GM19463 (cell line): ENCODE measurements around the gene RAD51B.
"Not testable (repeated sequence)": the region's sequence is repeated elsewhere in the genome, so short reads cannot be mapped to it uniquely, and the experiment has no call there.

ENCODE experiments used
- ATAC-seq: cut with Tn5 transposase; IDR thresholded peaks from one replicate; pipeline ENCODE4 v1.9.1; 2021; ENCODE audit warnings: mild to moderate bottlenecking, moderate library complexity; ENCODE audit not compliant: unreplicated experiment

RAD51B gene

DNA sequence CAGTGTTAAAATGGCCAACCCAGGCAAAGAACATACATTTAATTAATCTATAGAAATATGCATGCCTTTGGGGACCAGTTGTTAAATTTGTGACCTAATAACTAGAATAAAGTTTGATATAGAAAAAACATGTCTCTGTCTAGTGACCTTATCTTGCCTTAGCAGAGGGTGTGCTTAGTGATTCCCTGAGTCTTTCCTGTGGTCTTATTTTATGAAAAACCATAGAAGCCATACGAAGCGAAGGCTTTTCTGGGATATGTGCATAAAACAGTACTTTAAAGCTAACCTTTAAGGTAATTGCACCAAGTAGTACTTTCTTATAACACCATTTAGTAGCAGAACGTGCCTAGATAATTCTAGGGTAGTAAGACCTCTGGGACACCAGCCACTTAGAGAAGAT lies 593.9 kb downstream of the RAD51B start:
- no peak for ATAC-seq

DNA sequence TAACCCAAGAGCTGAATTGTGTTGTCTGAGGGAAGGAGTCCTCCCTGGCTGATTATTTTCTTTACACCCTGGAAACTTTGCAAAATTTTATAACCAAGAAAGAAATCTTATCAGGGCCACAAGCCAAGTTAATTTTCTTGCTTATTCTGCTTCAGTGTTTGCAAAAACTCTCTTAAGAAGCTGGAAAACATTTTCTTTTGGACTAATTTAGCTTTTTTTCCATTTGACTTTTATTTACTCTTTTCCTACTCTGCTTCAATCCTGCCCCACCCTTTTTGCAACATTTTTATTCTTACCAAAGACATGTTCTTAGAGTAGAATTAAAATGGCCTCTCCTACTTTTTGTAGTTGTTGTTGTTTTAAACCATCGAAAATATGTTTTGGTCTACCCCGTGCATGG lies 594.5 kb downstream of the RAD51B start:
- ATAC-seq, result no peak

DNA sequence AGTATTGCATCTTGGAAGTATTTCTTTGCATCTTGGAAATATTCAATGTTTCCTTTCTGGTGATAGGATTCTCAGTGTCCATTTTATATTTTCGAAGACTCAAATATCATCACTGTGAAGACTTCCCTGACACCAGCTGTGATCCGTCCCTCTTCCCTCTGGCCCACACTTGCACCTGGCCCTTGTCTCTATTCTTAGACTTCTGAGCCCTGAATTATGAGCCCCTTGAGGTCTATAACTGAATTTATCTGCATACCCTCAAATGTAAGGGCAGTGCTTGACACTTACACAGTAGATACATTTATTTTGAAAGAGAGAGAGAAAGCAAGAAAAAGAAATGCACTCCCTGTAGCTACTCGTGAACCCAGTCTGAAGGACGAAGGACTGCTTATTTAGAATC lies 596.6 kb downstream of the RAD51B start:
- no peak for ATAC-seq

DNA sequence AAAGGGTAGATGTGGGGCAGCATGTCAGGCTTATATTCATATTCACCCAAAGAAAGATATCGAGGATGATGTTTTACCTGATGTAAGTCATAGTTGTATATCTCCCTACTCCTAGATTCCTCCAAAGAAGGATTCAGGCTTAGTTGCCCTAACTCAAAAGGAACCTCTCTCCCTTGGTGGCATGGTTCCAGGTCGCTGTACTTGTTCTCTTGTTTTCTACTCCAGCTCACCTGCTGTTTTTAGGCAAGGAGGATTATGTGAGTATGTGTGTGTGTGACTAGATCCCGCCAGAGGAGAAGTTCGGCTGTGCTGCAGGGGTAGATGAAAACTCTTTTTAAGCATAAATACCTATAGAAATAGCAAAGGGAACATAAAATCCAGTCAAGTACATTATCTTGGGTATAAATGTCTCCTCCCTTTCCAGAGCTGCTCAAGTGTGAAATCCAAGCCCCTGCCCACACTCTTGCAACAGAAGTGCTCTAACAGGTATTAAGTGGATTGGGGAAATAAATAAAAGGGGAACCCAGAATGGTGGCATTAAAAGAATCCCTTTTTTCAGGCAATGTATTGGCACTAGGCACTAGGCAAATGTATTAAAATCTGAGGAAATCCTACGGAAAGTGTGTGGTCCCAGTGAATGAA lies 597.6 kb downstream of the RAD51B start:
- ATAC-seq, result no peak

DNA sequence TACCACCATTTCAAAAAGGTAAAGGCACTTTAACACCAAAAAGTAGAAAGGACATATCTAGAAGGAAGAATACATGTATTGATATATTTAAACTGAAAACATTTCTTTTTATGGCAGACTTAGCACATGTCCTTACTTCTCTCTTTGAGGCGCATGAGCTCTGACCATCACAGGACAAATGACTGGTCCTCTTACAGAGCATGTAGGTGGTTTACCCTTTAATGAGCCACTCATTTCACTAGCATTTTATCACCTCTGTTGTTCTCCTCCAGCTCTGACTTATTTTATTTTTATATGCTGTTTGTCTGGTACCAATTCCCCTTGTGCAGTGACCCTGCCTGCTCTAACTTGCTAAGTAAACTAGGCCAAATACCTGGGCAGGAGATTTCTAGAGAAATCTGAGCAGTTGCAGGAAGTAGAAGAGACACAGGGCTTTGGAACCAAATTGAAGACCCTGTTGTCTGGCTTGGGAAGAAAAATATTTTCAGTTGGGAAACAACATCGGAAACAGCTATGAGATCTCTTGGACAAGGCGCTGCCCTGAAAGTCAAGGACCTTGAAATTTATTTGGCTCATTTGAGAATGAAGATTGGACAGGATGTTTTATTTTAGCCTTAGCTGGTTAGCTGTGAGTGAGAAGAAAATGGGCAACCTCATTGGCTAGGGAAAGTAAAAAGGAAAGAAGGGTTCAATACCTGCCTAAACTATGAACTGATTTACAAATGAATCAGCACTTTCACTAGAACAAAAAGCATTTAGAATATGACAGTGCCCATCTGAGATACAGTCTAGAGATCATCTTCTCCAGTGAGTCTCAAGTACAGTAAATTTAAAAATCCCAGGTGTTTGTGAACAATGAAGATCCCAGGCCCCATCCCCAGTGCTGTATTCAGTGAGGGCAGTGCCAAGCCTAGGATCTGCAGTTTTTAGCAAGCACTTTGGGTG lies 598.9 kb downstream of the RAD51B start:
- no peak for ATAC-seq

DNA sequence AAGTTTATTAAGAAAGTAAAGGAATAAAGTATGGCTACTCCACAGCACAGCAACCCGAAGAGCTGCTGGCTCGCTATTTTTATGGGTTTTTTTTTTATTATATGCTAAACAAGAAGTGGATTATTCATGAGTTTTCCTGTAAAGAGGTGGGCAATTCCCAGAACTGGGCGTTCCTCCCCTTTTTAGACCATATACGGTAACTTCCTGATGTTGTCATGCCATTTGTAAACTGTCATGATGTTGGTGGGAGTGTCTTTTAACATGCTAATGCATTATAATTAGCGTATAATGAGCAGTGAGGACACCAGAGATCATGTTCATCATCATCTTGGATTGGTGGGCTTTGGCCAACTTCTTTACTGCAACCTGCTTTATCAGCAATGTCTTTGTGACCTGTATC lies 600.8 kb downstream of the RAD51B start:
- ATAC-seq, result no peak

DNA sequence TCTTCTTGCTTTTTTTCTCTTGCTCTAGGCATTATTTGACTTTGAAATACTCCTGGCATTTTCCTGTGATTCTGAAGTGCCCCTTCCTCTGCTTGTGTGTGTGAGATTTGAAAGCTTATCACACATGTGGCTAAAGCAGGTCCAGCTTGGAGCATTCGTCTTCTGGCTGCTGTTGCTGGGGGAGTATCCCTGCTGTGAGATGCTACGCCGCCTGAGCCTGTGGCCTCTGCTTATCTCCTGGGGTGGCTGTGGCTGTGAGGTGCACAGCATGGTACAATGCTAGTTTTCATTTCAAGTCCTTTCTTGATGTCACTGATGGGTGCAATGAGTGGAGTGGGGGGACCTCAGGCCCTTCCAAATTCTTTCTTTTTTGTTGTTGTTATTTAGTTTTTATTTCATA lies 601.5 kb downstream of the RAD51B start:
- no peak for ATAC-seq

DNA sequence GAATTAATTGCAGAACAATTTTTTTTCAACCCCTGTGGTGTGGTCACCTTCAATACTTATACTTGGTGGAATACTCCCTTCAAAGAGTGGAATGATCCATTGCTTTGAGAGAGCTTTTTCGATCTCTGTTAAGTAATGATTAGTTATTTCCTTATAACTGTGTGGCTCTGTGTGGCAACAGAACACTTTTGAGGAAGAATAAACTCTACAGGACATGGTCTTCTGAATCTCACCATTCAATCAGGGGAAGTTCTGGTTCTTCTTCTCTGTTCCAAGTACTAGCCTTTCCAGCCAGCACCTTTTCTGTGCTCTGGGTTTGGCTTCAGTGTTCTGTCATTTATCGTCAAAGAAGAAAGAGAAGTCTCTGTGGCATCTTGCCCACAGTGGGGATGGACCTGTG lies 604.1 kb downstream of the RAD51B start:
- no peak for ATAC-seq

DNA sequence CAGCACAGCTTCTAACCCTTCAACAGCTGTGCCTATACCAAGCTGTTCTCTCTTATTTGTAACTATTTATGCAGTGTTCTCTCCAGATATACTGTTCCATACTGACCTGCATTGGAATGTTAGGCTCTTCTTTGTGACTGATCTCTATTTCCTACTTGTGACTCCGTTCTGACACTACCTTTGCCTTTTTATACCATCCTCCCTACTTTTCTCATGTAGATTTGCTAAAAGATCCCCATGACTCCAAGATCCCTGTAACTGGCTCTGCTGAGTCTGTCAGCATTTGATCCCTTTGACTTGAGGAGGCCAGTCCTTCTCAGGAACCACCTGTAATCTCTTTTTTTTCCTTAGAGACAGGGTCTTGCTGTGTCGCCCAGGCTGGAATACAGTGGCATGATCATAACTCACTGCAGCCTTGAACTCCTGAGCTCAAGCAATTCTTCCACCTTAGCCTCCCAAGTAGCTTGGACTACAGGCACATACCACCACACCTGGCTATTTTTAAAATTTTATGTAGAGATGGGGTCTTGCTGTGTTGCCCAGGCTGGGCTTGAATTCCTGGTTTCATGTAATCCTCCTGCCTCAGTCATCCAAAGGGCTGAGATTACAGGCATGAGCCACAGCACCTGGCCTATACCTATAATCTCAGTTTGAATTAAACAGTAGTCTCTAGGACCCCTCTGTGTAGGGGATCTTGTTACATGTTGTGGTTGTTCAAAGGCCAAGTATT lies 605.0 kb downstream of the RAD51B start:
- ATAC-seq, result no peak

DNA sequence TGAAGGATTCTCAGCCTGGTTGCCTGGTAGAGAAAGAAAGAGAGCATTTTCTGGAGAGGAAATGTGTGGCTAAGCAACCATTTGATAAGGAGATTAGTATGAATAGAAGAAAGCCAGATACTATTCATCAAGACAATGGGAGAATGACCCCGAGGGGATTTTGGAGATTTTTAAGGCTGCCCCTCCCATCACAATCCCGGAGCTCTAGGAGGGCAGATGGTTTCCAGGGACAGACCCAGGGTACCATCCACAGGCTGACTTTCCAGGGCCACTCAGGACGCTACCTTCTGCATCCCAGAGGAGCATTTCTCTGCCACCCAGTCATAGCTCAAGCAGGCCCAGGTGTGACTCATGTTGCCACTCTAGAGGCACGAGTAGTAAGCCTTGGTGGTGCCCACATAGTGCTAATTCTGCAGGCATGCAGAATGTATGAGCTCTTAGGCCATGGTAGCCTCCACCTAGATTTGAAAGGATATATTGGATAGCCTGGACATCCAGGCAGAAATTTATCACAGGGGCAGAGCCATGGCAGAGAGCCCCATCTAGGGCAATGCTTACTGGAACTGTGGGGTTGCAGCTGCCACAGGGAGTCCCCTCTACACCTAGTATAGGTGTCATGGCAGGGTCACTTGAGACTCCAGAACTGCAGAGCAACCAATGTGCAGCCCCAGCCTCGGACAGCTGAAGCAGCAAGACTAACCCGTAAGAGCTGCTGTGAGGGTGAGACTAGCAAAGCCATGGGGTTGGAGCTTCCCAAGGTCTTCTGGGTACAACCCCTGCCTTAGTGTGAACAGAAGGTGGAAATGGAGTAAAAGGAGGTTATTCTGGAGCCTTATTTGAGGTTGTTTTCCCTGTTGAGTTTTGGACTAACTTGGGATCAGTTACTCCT lies 607.3 kb downstream of the RAD51B start:
- no peak for ATAC-seq

DNA sequence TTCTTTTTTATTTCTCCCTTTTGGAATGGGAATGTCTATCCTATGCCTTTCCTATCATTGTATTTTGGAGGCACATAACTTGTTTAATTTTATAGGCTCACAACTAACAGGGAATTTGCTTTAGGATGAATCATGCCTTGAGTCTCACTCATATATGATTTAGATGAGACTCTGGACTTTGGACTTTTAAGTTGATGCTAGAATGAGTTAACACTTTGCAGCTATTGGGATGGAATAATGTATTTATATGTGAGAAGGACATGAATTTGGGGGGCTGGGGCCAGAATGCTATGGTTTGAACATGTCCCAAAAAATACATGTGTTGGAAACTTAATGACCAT lies 607.9 kb downstream of the RAD51B start:
- ATAC-seq, result no peak

DNA sequence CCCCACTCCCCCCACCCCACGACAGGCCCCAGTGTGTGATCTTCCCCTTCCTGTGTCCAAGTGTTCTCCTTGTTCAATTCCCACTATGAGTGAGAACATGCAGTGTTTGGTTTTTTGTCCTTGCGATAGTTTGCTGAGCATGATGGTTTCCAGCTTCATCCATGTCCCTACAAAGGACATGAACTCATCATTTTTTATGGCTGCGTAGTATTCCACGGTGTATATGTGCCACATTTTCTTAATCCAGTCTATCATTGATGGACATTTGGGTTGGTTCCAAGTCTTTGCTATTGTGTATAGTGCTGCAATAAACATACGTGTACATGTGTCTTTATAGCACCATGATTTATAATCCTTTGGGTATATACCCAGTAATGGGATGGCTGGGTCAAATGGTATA lies 609.3 kb downstream of the RAD51B start:
- not testable (repeated sequence) for ATAC-seq

DNA sequence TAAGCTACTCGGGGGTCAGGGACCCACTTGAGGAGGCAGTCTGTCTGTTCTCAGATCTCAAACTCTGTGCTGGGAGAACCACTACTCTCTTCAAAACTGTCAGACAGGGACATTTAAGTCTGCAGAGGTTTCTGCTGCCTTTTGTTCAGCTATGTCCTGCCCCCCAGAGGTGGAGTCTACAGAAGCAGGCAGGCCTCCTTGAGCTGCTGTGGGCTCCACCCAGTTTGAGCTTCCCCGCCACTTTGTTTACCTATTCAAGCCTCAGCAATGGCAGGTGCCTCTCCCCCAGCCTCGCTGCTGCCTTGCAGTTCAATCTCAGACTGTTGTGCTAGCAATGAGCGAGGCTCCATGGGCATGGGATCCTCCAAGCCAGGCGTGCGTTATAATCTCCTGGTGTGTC lies 614.6 kb downstream of the RAD51B start:
- not testable (repeated sequence) for ATAC-seq

DNA sequence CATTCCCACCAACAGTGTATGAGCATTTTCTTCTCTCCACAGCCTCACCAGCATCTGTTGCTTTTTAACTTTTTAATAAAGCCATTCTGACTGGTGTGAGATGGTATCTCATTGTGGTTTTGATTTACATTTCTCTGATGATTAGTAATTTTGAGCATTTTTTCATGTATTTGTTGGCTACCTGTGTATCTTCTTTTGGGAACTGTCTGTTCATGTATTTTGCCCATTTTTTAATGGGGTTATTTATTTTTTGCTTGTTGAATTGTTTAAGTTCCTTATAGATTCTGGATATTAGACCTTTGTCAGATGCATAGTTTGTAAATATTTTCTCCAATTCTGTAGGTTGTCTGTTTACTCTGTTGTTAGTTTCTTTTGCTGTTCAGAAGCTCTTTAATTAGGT lies 616.1 kb downstream of the RAD51B start:
- ATAC-seq, result not testable (repeated sequence)

DNA sequence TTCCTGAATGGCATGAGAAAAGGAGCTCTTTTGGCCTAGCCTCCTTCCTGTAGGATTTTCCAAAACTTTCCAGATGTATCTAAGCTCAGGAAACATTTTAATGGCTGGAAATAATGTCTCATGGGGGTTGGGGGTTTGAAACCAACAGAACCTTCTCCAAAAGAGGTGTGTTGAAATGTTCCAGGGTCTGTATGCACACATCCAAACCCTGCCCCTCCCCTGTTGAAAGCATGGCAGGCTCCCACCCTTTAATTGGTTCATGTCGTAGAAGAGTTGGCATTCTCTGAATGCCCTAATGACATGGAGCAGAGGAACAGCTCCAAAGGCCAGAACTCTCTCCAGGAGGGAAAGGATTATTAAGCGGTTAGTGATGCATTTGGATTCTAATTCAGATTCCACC lies 620.1 kb downstream of the RAD51B start:
- no peak for ATAC-seq

DNA sequence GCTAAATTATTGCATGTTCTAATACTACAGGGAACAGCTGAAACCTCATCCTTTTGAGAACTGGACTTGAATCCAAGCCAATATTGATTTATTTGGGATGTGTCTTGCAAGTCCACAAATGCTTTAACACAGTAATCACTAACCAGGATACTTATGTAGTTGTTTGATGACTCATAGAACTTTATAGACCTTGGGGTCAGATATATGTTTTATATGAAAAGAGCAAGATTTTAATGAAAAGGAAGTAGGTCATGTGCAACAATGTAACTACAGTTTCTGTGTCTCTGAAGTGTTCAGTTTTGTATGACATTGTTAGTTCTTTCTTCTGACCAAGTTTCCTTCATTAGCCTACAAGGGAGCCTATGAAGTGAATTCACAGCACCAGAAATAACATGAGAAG lies 621.2 kb downstream of the RAD51B start:
- ATAC-seq, result no peak

DNA sequence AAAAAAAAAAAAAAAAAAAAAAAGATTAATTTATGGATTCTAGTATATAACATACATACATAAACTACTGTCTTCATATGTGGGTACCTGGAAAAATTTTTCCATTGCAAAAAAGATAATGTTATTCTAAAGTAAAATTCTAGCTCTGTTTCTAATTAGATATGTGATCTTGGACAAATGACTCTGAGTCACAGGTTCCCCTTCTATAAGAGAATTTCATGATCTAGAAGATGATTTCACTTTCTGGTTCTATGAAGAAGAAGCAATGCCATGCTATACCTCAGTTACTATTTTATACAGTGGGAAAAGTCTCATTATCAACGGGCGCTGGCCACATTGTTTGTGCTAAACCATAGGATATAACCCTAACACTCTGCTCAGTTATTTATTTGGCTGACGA lies 622.0 kb downstream of the RAD51B start:
- ATAC-seq, result no peak

DNA sequence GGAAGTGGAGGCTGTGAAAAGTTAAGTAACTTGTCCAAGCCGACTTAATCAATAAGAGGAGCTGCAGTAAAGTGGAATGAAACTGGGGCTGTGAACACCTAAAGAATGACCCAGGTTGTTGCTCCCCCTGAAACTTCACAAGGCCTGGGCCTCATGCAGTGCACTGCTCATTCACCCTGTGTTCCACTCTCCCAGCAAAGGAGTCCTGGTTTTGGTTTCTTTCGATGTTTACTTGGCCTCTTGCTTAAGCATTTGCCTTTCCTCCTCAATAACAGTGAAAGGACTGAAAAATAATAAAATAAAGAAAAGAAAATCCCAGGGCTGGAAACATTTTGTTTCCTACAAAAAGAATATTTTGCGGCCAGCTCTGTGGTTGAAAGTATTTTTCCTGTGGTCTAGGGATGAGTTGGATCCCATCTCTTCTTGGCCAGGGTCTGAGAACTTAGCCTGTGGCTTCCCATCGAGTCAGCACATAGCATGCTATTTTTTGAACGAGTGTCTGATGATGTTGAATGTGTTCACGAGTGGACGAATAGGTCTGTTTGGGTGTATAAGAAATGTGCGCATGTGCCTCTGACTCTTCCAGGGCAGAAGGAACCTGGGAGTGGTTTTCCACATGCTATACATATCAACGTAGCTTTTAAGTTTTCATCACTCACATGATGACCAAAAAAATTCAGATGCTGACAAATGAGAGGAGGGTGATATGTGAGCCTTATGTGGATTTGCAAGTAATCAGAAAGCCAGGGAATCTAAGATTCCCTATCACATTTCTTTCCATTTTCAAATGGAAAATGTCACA lies 623.5 kb downstream of the RAD51B start:
- no peak for ATAC-seq

DNA sequence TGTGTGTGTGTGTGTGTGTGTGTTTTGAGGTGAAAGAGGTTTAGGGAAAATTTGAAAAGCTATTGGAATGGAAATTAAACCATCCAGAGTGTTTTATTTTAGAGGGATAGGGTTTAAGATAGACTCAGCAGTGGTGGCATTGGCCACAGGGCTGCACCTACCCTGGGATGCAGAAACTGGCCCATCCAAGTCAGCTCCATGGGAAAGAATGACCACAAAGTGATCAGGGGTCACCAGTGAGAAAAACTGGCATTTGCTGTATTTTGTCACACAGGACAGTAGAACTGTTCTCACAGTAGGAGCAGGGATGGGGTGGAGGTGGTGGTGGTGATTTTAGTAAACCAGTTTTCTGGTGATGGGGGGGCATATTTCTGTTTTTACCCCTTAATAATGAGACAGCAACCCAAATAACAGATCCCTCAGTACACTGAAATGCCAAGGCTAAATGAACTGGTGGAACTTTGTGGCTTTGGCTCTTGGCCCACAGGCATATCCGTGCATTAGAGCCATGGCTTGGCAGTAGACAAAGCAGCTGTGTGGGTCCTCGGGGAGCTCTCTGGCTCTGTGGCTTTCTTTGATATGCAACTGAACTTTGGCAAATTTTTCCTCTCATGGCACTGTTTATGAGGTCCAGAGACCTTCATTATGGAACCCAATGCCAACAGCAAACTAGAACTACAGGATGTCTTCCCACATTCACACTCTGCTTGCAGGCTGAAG lies 625.0 kb downstream of the RAD51B start:
- ATAC-seq, result no peak
